ENCODE measurements around the gene ARL6IP5.

ARL6IP5 gene

DNA sequence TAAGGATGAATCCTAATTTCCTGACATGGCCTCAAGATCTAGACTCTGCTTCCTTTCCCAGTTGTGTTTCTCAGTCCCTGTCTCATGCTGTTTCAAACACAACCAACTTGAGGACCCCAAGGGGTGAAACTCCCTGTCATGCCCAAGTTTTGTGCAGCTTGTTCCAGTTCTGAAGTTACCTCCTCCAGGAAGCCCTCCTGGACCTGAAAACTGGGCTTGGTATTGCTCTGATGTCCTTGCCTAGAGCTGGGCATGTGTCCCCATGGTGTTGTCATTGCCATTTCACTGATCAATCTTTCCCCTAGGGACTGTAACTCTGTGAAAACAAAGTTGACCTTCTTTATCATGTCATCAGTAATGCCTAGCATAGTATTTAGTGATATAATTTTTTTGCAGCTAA lies 43.8 kb downstream of the ARL6IP5 start:
- Histone ChIP-seq H4K20me1 (ENCODE audit: insufficient read depth) (no peaks in the 10 kb centered on the region), H2AFZ (ENCODE audit: low read depth) (no peak overlapping the region), H3K9ac (no peak overlapping the region), H3K36me3 (ENCODE audit: insufficient read depth) (no peaks in the 10 kb centered on the region), H3K4me3 (IDR thresholded peaks at IDR 0.05; ENCODE audit: insufficient read depth, low read depth, low read length) (no peak overlapping the region), H3K79me2 (ENCODE audit: insufficient read depth, low read depth) (no peaks in the 10 kb centered on the region), H3K4me2 (no peak overlapping the region), H3K27me3 (ENCODE audit: insufficient read depth, low read depth) (no peaks in the 10 kb centered on the region), H3K27ac (no peak overlapping the region), H3K4me1 (ENCODE audit: low read depth, poor library complexity, severe bottlenecking) (peaks cover 5% of the 10 kb centered on the region)
- TF ChIP-seq, protein P1, sequence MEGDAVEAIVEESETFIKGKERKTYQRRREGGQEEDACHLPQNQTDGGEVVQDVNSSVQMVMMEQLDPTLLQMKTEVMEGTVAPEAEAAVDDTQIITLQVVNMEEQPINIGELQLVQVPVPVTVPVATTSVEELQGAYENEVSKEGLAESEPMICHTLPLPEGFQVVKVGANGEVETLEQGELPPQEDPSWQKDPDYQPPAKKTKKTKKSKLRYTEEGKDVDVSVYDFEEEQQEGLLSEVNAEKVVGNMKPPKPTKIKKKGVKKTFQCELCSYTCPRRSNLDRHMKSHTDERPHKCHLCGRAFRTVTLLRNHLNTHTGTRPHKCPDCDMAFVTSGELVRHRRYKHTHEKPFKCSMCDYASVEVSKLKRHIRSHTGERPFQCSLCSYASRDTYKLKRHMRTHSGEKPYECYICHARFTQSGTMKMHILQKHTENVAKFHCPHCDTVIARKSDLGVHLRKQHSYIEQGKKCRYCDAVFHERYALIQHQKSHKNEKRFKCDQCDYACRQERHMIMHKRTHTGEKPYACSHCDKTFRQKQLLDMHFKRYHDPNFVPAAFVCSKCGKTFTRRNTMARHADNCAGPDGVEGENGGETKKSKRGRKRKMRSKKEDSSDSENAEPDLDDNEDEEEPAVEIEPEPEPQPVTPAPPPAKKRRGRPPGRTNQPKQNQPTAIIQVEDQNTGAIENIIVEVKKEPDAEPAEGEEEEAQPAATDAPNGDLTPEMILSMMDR (conservative IDR thresholded peaks at IDR 0.05; ENCODE audit: low read depth, low read length): no peak

DNA sequence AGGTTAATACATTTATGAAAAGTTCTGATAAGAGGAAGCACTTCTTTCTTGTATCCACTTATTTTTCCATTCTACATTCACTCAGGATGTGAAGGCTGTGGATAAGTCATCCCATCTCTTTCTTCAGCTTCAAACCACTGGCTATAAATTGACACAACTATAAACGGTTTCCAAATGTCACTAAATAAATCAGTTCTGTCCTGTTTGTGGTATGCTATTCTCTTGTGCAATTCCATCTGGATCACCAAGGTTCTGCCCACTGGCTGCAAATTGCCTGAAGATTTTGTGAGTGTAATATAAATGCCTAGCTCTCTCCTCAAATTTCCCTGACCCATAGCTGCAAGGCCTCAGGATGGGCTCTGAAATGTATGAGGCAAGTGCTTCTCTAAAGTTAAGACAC lies 44.8 kb downstream of the ARL6IP5 start:
- Histone ChIP-seq H3K4me2 (no peak overlapping the region), H3K79me2 (ENCODE audit: insufficient read depth, low read depth) (no peaks in the 10 kb centered on the region), H3K4me1 (ENCODE audit: low read depth, poor library complexity, severe bottlenecking) (peaks cover 5% of the 10 kb centered on the region), H3K27me3 (ENCODE audit: insufficient read depth, low read depth) (no peaks in the 10 kb centered on the region), H2AFZ (ENCODE audit: low read depth) (no peak overlapping the region), H3K9ac (no peak overlapping the region), H3K27ac (no peak overlapping the region), H4K20me1 (ENCODE audit: insufficient read depth) (no peaks in the 10 kb centered on the region), H3K4me3 (IDR thresholded peaks at IDR 0.05; ENCODE audit: insufficient read depth, low read depth, low read length) (no peak overlapping the region), H3K36me3 (ENCODE audit: insufficient read depth) (no peaks in the 10 kb centered on the region)
- TF ChIP-seq, protein P1 (conservative IDR thresholded peaks at IDR 0.05; ENCODE audit: low read depth, low read length): no peak

DNA sequence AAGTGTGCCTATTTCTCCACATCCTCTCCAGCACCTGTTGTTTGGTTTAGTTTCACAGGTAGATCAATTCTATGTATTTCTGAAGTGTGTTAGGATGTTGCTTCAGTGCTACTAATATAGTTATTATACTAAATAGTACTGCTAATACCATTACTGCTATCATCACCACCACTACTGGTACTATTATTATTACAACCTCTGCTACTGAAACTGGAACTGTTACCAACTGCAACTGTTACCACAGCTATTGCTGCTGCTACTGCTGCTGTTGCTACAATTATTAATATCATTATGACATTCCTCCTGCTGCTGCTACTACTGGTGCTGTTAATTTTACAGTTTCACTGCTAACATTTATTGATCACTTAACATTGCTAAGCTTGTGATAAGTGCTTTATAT lies 46.0 kb downstream of the ARL6IP5 start:
- Histone ChIP-seq H3K36me3 (ENCODE audit: insufficient read depth) (no peaks in the 10 kb centered on the region), H3K4me2 (no peak overlapping the region), H3K79me2 (ENCODE audit: insufficient read depth, low read depth) (no peaks in the 10 kb centered on the region), H2AFZ (ENCODE audit: low read depth) (no peak overlapping the region), H3K9ac (no peak overlapping the region), H3K27ac (no peak overlapping the region), H3K27me3 (ENCODE audit: insufficient read depth, low read depth) (no peaks in the 10 kb centered on the region), H3K4me1 (ENCODE audit: low read depth, poor library complexity, severe bottlenecking) (peaks cover 5% of the 10 kb centered on the region), H4K20me1 (ENCODE audit: insufficient read depth) (no peaks in the 10 kb centered on the region), H3K4me3 (IDR thresholded peaks at IDR 0.05; ENCODE audit: insufficient read depth, low read depth, low read length) (no peak overlapping the region)
- TF ChIP-seq, protein P1 (conservative IDR thresholded peaks at IDR 0.05; ENCODE audit: low read depth, low read length): no peak

DNA sequence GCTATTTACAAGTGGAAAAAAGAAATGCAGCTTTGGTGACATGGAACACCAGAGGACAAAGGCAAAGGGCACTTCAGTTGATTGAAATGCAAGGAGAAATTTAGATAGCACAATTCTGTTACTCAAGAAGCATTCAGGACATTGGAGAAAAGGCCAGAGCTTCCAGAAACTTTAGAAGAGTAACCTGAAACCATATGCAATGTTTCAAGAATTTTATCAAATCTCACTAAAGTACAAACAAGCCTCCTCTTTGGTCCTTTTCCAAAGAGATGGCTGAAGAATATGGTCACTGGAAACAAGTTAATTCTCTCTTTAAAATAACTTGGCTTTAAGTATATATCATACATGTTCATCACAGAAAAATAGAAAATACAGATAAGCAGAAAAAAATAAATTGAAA lies 52.3 kb downstream of the ARL6IP5 start:
- Histone ChIP-seq H3K27me3 (ENCODE audit: insufficient read depth, low read depth) (no peaks in the 10 kb centered on the region), H3K4me2 (no peak overlapping the region), H3K36me3 (ENCODE audit: insufficient read depth) (no peaks in the 10 kb centered on the region), H3K9ac (no peak overlapping the region), H3K4me1 (ENCODE audit: low read depth, poor library complexity, severe bottlenecking) (no peaks in the 10 kb centered on the region), H3K4me3 (IDR thresholded peaks at IDR 0.05; ENCODE audit: insufficient read depth, low read depth, low read length) (no peak overlapping the region), H3K79me2 (ENCODE audit: insufficient read depth, low read depth) (no peaks in the 10 kb centered on the region), H2AFZ (ENCODE audit: low read depth) (no peak overlapping the region), H4K20me1 (ENCODE audit: insufficient read depth) (no peaks in the 10 kb centered on the region), H3K27ac (no peak overlapping the region)
- TF ChIP-seq, protein P1 (conservative IDR thresholded peaks at IDR 0.05; ENCODE audit: low read depth, low read length): no peak

All from KMS-11 (cell line).